Smooth muscle cell (in vitro differentiated cells): ENCODE results near the gene SRSF5. TPM values are rescaled to one million over a fixed set of nuclear protein-coding genes. Genes with fewer than 3 reads are reported as not detected.

Experiments used
- DNase-seq: peaks from one replicate; lab custom pipeline; 2025; ENCODE audit not compliant: unreplicated experiment; lab: John Stamatoyannopoulos, UW
- H2AFZ ChIP-seq: fragments of 200-600 bp; sonication (generic); 2 replicates; pipeline ENCODE4 v1.6.0; 2016; ENCODE audit warnings: antibody characterized with exemption, low read depth, mild to moderate bottlenecking
- H3F3A ChIP-seq: fragments of 200-600 bp; sonication (generic); 2 replicates; pipeline ENCODE4 v1.6.0; 2017; ENCODE audit warnings: antibody characterized with exemption, low read depth
- H3K27ac ChIP-seq: fragments of 200-600 bp; sonication (generic); 2 replicates; pipeline ENCODE4 v1.5.1; 2016; ENCODE audit warnings: low read depth, mild to moderate bottlenecking
- H3K27me3 ChIP-seq: fragments of 200-600 bp; sonication (generic); 2 replicates; pipeline ENCODE4 v1.6.1; 2016; ENCODE audit warnings: low read depth, mild to moderate bottlenecking
- H3K36me3 ChIP-seq: fragments of 200-600 bp; sonication (generic); 2 replicates; pipeline ENCODE4 v1.5.1; 2016; ENCODE audit warnings: low read depth
- H3K4me1 ChIP-seq: fragments of 200-600 bp; sonication (generic); 2 replicates; pipeline ENCODE4 v1.5.1; 2016; ENCODE audit warnings: low read depth
- H3K4me2 ChIP-seq: fragments of 200-600 bp; sonication (generic); 2 replicates; pipeline ENCODE4 v1.6.0; 2016; ENCODE audit warnings: mild to moderate bottlenecking
- H3K4me3 ChIP-seq: fragments of 200-600 bp; sonication (generic); 2 replicates; pipeline ENCODE4 v1.5.1; 2016; ENCODE audit warnings: mild to moderate bottlenecking
- H3K79me2 ChIP-seq: fragments of 200-600 bp; sonication (generic); 2 replicates; pipeline ENCODE4 v1.6.0; 2016; ENCODE audit warnings: low read depth, mild to moderate bottlenecking
- H3K9ac ChIP-seq: fragments of 200-600 bp; sonication (generic); 2 replicates; pipeline ENCODE4 v1.6.0; 2016; ENCODE audit warnings: low read depth
- H3K9me3 ChIP-seq: fragments of 200-600 bp; sonication (generic); replicated peaks from 2 replicates; pipeline ENCODE4 v1.5.1; 2016; ENCODE audit warnings: low read depth
- H4K20me1 ChIP-seq: fragments of 200-600 bp; sonication (generic); 2 replicates; pipeline ENCODE4 v1.6.0; 2016; ENCODE audit warnings: low read depth
- WGBS: methylation state at CpG from one replicate; pipeline ENCODE4 v1.1.7; 2016; ENCODE audit warnings: low lambda C conversion rate; 5-methylcytosine and 5-hydroxymethylcytosine counted together
- polyA plus RNA-seq: library from polyadenylated mRNA; unstranded; fragments of >200 nt; fragmentation: Nextera tagmentation; extraction: Ambion mirVana; gene quantifications from 2 replicates; pipeline ENCODE4 v1.2.1, GENCODE V29; 2016
- total RNA-seq: library from RNA; depleted of rRNA; stranded (reverse); fragments of >200 nt; gene quantifications from 2 replicates; pipeline ENCODE4 v1.2.3, GENCODE V29; 2014
- TF ChIP-seq, protein P1 (sequence below): fragments of 200-600 bp; sonication (generic); IDR thresholded peaks from 2 replicates; pipeline ENCODE4 v1.5.1; 2017; ENCODE audit warnings: borderline replicate concordance, mild to moderate bottlenecking, antibody characterized with exemption; ENCODE audit not compliant: insufficient read depth, poor library complexity, severe bottlenecking

Gene SRSF5
- total and polyA plus RNA-seq, 2 experiments from 2014 or later, result 197 to 201 TPM

- H3K79me2 ChIP-seq, result no peaks in the 10 kb centered on the region
- no peaks in the 10 kb centered on the region for H3K4me1 ChIP-seq
- no peak overlapping the region for H3K9ac ChIP-seq
- H4K20me1 ChIP-seq, result no peaks in the 10 kb centered on the region
- 71% methylated on average over 1 of the region's 1 CpG for WGBS
- H2AFZ ChIP-seq, result no peak overlapping the region
- no peaks in the 10 kb centered on the region for H3K36me3 ChIP-seq
- no peak for DNase-seq
- TF ChIP-seq, protein P1, sequence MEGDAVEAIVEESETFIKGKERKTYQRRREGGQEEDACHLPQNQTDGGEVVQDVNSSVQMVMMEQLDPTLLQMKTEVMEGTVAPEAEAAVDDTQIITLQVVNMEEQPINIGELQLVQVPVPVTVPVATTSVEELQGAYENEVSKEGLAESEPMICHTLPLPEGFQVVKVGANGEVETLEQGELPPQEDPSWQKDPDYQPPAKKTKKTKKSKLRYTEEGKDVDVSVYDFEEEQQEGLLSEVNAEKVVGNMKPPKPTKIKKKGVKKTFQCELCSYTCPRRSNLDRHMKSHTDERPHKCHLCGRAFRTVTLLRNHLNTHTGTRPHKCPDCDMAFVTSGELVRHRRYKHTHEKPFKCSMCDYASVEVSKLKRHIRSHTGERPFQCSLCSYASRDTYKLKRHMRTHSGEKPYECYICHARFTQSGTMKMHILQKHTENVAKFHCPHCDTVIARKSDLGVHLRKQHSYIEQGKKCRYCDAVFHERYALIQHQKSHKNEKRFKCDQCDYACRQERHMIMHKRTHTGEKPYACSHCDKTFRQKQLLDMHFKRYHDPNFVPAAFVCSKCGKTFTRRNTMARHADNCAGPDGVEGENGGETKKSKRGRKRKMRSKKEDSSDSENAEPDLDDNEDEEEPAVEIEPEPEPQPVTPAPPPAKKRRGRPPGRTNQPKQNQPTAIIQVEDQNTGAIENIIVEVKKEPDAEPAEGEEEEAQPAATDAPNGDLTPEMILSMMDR, result no peak
- no peaks in the 10 kb centered on the region for H3F3A ChIP-seq
- H3K27me3 ChIP-seq, result no peaks in the 10 kb centered on the region
- no peak overlapping the region for H3K4me3 ChIP-seq
- H3K27ac ChIP-seq, result no peak overlapping the region
- no peaks in the 10 kb centered on the region for H3K9me3 ChIP-seq
- H3K4me2 ChIP-seq, result no peak overlapping the region
Observed at GRCh38 chr14:69752773-69753172, 14.2 kb upstream of the SRSF5 start.

DNA sequence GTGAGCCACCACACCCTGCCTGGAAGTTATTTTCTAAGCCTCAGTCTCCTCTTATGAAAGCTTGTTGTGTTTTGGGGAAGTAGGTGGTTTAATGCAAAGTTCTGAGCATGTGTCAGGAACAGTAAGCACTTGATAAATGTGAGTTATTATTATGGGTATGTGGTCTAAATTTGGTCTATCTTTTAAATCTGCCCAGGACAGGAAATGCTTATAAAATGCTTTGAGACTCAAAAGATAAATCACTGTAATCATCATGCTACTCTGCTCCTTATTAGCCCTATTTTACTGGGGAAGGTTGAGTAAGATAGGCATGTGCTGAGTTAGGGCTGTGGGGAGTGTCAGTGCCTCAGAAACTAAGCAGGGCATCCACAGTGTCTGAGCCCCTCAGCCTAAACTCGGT is 13.1 kb upstream of the SRSF5 start:
- H3K36me3 ChIP-seq, result no peaks in the 10 kb centered on the region
- H3K79me2 ChIP-seq, result no peaks in the 10 kb centered on the region
- no peaks in the 10 kb centered on the region for H3K27me3 ChIP-seq
- no peaks in the 10 kb centered on the region for H3K9me3 ChIP-seq
- 88% methylated on average over 1 of the region's 1 CpG for WGBS
- H3K4me3 ChIP-seq, result no peak overlapping the region
- H3F3A ChIP-seq, result no peaks in the 10 kb centered on the region
- no peak overlapping the region for H2AFZ ChIP-seq
- H3K27ac ChIP-seq, result no peak overlapping the region
- H3K4me1 ChIP-seq, result no peaks in the 10 kb centered on the region
- no peak overlapping the region for H3K9ac ChIP-seq
- H3K4me2 ChIP-seq, result no peak overlapping the region
- no peak for DNase-seq
- TF ChIP-seq, protein P1, result no peak
- H4K20me1 ChIP-seq, result no peaks in the 10 kb centered on the region

GRCh38 chr14:69754487-69754886 is 12.5 kb upstream of the SRSF5 start:
- no peak overlapping the region for H3K9ac ChIP-seq
- H3K36me3 ChIP-seq, result no peaks in the 10 kb centered on the region
- no peaks in the 10 kb centered on the region for H3F3A ChIP-seq
- no peak for DNase-seq
- H3K4me1 ChIP-seq, result no peaks in the 10 kb centered on the region
- no peak overlapping the region for H3K27ac ChIP-seq
- TF ChIP-seq, protein P1, result no peak
- H2AFZ ChIP-seq, result no peak overlapping the region
- no peaks in the 10 kb centered on the region for H3K9me3 ChIP-seq
- no peaks in the 10 kb centered on the region for H4K20me1 ChIP-seq
- H3K79me2 ChIP-seq, result no peaks in the 10 kb centered on the region
- 97% methylated on average over 2 of the region's 2 CpGs for WGBS
- H3K4me3 ChIP-seq, result no peak overlapping the region
- H3K27me3 ChIP-seq, result no peaks in the 10 kb centered on the region
- no peak overlapping the region for H3K4me2 ChIP-seq

GRCh38 chr14:69755296-69755695 is 11.6 kb upstream of the SRSF5 start:
- H3K4me2 ChIP-seq, result no peak overlapping the region
- no peaks in the 10 kb centered on the region for H3K4me1 ChIP-seq
- H3K27me3 ChIP-seq, result no peaks in the 10 kb centered on the region
- H2AFZ ChIP-seq, result no peak overlapping the region
- no peak overlapping the region for H3K4me3 ChIP-seq
- H3K79me2 ChIP-seq, result no peaks in the 10 kb centered on the region
- no peak for DNase-seq
- no peaks in the 10 kb centered on the region for H4K20me1 ChIP-seq
- H3F3A ChIP-seq, result no peaks in the 10 kb centered on the region
- TF ChIP-seq, protein P1, result no peak
- H3K9ac ChIP-seq, result no peak overlapping the region
- H3K36me3 ChIP-seq, result no peaks in the 10 kb centered on the region
- H3K9me3 ChIP-seq, result no peaks in the 10 kb centered on the region
- H3K27ac ChIP-seq, result no peak overlapping the region
